SK-N-MC (cell line): ENCODE data around the gene MOCOS.

Source experiments
- EZH2 ChIP-seq: fragments of 200-600 bp; sonication (generic); IDR thresholded peaks from one replicate; pipeline ENCODE4 v1.6.1; 2017; ENCODE audit warnings: antibody characterized with exemption
- FOXP2 ChIP-seq: optimal IDR thresholded peaks from 2 replicates; pipeline ENCODE3; 2011; ENCODE audit warnings: mild to moderate bottlenecking, moderate library complexity; ENCODE audit not compliant: insufficient read depth; ENCODE audit errors: extremely low read length, control extremely low read depth
- POLR2AphosphoS5 ChIP-seq: IDR thresholded peaks from 2 replicates; pipeline ENCODE4 v1.6.1; 2012; ENCODE audit warnings: mild to moderate bottlenecking, low read depth, low read length, borderline replicate concordance

- no peak for TF ChIP-seq EZH2
- no peak for TF ChIP-seq POLR2AphosphoS5
- no peak for TF ChIP-seq FOXP2
These were observed 101.4 kb downstream of the MOCOS start for GRCh38 chr18:36288689-36289088.
